GM23338 (cell line): ENCODE data around the gene GIMAP1. TPM values are rescaled to one million over a fixed set of nuclear protein-coding genes. Genes with fewer than 3 reads are reported as not detected.

Experiments used
- ATAC-seq: fragments of 200-7000 bp; cut with Tn5 transposase; 3 replicates; pipeline ENCODE4 v1.9.1; 2020
- DNase-seq: peaks from one replicate; pipeline ENCODE4 v3.0.0-alpha.2; 2015; ENCODE audit warnings: low spot score
- H2AFZ ChIP-seq: fragments of 200-600 bp; sonication (generic); 2 replicates; pipeline ENCODE4 v1.8.0; 2016; ENCODE audit warnings: antibody characterized with exemption, mild to moderate bottlenecking, moderate library complexity
- H3F3A ChIP-seq: fragments of 200-600 bp; sonication (generic); replicated peaks from 2 replicates; pipeline ENCODE4 v1.8.0; 2017; ENCODE audit warnings: antibody characterized with exemption, mixed run types, low read depth
- H3K27ac ChIP-seq: fragments of 200-600 bp; sonication (generic); 2 replicates; pipeline ENCODE4 v1.6.1; 2016; ENCODE audit warnings: low read depth
- H3K27me3 ChIP-seq: fragments of 200-600 bp; sonication (generic); 2 replicates; pipeline ENCODE4 v1.8.0; 2016; ENCODE audit warnings: mild to moderate bottlenecking, mixed run types, moderate library complexity; ENCODE audit not compliant: insufficient read depth
- H3K36me3 ChIP-seq: fragments of 200-600 bp; sonication (generic); 2 replicates; pipeline ENCODE4 v1.8.0; 2016; ENCODE audit warnings: mild to moderate bottlenecking; ENCODE audit not compliant: insufficient read depth
- H3K4me1 ChIP-seq: fragments of 200-600 bp; sonication (generic); 2 replicates; pipeline ENCODE4 v1.8.0; 2016; ENCODE audit warnings: mild to moderate bottlenecking, moderate library complexity; ENCODE audit not compliant: insufficient read depth
- H3K4me2 ChIP-seq: fragments of 200-600 bp; sonication (generic); 2 replicates; pipeline ENCODE4 v1.7.1; 2017; ENCODE audit warnings: mixed run types
- H3K4me3 ChIP-seq: fragments of 200-600 bp; sonication (generic); 2 replicates; pipeline ENCODE4 v1.6.1; 2016; ENCODE audit warnings: mixed run types
- H3K79me2 ChIP-seq: fragments of 200-600 bp; sonication (generic); replicated peaks from 2 replicates; pipeline ENCODE4 v1.8.0; 2017; ENCODE audit warnings: mild to moderate bottlenecking; ENCODE audit not compliant: insufficient read depth
- H3K9me2 ChIP-seq: fragments of 200-600 bp; sonication (generic); 2 replicates; pipeline ENCODE4 v1.8.0; 2017; ENCODE audit not compliant: insufficient read depth
- H4K20me1 ChIP-seq: fragments of 200-600 bp; sonication (generic); replicated peaks from 2 replicates; pipeline ENCODE4 v1.8.0; 2017; ENCODE audit warnings: mild to moderate bottlenecking; ENCODE audit not compliant: insufficient read depth
- H3K27ac Mint-ChIP-seq: 2 replicates; pipeline ENCODE4 v1.8.0; 2020; ENCODE audit warnings: inconsistent platforms, mild to moderate bottlenecking, moderate library complexity, mixed read lengths
- H3K27me3 Mint-ChIP-seq: 3 replicates; pipeline ENCODE4 v1.8.0; 2022; ENCODE audit warnings: low read depth, mild to moderate bottlenecking, moderate library complexity, mixed read lengths, inconsistent platforms; ENCODE audit not compliant: insufficient read depth, poor library complexity
- H3K36me3 Mint-ChIP-seq: 3 replicates; pipeline ENCODE4 v1.8.0; 2021; ENCODE audit warnings: low read depth, mild to moderate bottlenecking, inconsistent platforms, moderate library complexity, mixed read lengths
- H3K4me1 Mint-ChIP-seq: 3 replicates; pipeline ENCODE4 v1.8.0; 2020; ENCODE audit warnings: mild to moderate bottlenecking, inconsistent platforms, mixed read lengths
- H3K4me3 Mint-ChIP-seq: 3 replicates; pipeline ENCODE4 v1.8.0; 2021; ENCODE audit warnings: moderate library complexity, mild to moderate bottlenecking, inconsistent platforms, mixed read lengths
- H3K9me3 Mint-ChIP-seq: 3 replicates; pipeline ENCODE4 v1.8.0; 2020; ENCODE audit warnings: moderate library complexity, mild to moderate bottlenecking, inconsistent platforms, mixed read lengths
- CREB1 ChIP-seq: fragments of 250-450 bp; sonication (Bioruptor Pico); IDR thresholded peaks from 2 replicates; pipeline ENCODE4 v1.5.0; 2020; ENCODE audit warnings: low read depth, mild to moderate bottlenecking, moderate library complexity
- EZH2 ChIP-seq: fragments of 200-600 bp; sonication (generic); IDR thresholded peaks from one replicate; pipeline ENCODE4 v1.8.0; 2017; ENCODE audit warnings: antibody characterized with exemption, mild to moderate bottlenecking, low read depth; ENCODE audit not compliant: unreplicated experiment
- EZH2phosphoT487 ChIP-seq: fragments of 200-600 bp; sonication (generic); IDR thresholded peaks from one replicate; pipeline ENCODE4 v1.8.1; 2018; ENCODE audit warnings: antibody characterized with exemption; ENCODE audit not compliant: unreplicated experiment
- JUNB ChIP-seq: IDR thresholded peaks from one replicate; pipeline ENCODE4 v1.6.1; 2016; ENCODE audit warnings: antibody characterized with exemption; ENCODE audit not compliant: unreplicated experiment
- NANOG ChIP-seq: IDR thresholded peaks from 2 replicates; pipeline ENCODE4 v1.6.1; 2016; ENCODE audit warnings: antibody characterized with exemption, borderline replicate concordance
- POLR2AphosphoS5 ChIP-seq: IDR thresholded peaks from 2 replicates; pipeline ENCODE4 v1.6.1; 2016; ENCODE audit warnings: antibody characterized with exemption, low read depth
- STAT1 ChIP-seq: IDR thresholded peaks from one replicate; pipeline ENCODE4 v1.6.1; 2016; ENCODE audit warnings: antibody characterized with exemption; ENCODE audit not compliant: unreplicated experiment
- ZNF114 ChIP-seq: fragments of 250-450 bp; sonication (Bioruptor Pico); IDR thresholded peaks from 2 replicates; pipeline ENCODE4 v1.5.0; 2020; ENCODE audit warnings: mild to moderate bottlenecking, moderate library complexity
- ZNF331 ChIP-seq: fragments of 250-450 bp; sonication (Bioruptor Pico); IDR thresholded peaks from 2 replicates; pipeline ENCODE4 v1.5.0; 2020; ENCODE audit warnings: low read depth, mild to moderate bottlenecking, moderate library complexity
- polyA plus RNA-seq: library from polyadenylated mRNA; unstranded; fragments of >200 nt; fragmentation: Nextera tagmentation; extraction: Ambion mirVana; gene quantifications from 2 replicates; pipeline ENCODE4 v1.2.1, GENCODE V29; 2016
- total RNA-seq: library from RNA; depleted of rRNA; stranded (reverse); fragments of >200 nt; shearing (Covaris generic); gene quantifications from 2 replicates; pipeline ENCODE4 v1.2.3, GENCODE V29; 2014
- TF ChIP-seq, protein P1 (sequence below): IDR thresholded peaks from 2 replicates; pipeline ENCODE4 v1.6.1; 2016; ENCODE audit warnings: antibody characterized with exemption
- TF ChIP-seq, protein P2 (sequence below), 2 experiments: fragments of 200-600 bp in 1 of 2; sonication (generic) in 1 of 2; conservative IDR thresholded peaks; 2 replicates each; pipeline versions ENCODE4 v1.5.1 to v1.6.1; 2016 to 2017; ENCODE audit warnings: antibody characterized with exemption in 2 of 2, low read depth in 2 of 2, mild to moderate bottlenecking in 2 of 2, moderate library complexity in 1 of 2
- TF ChIP-seq, protein P3 (sequence below): IDR thresholded peaks from one replicate; pipeline ENCODE4 v1.6.1; 2018; ENCODE audit warnings: antibody characterized with exemption; ENCODE audit not compliant: unreplicated experiment

GIMAP1 gene
- total and polyA plus RNA-seq, 2 experiments from 2014 or later = not detected

GRCh38 chr7:150685219-150686029 is 31.0 kb upstream of the GIMAP1 start, which contains the start of gene GIMAP2:
GIMAP2 (plus strand) TSS chr7:150685706; CDS start chr7:150687060, 1,354 bp downstream.
- H3K4me2 ChIP-seq = no peak within 1 kb of the TSS
- 0 out of 2 replicates have a peak within 1 kb of the TSS, but pooled peaks have one; percentile 38 for H2AFZ ChIP-seq
- no peak for ATAC-seq
- H3F3A ChIP-seq = no peaks in the 10 kb centered on the region
- H3K27me3 ChIP-seq = no peaks in the 10 kb centered on the region
- H3K4me3 ChIP-seq = no peak within 1 kb of the TSS
- 0 out of 2 replicates have a peak, but pooled peaks cover 5% of the 10 kb centered on the region for H3K9me2 ChIP-seq
- H3K36me3 ChIP-seq = no peaks in the 10 kb centered on the region
- Mint-ChIP-seq H3K4me3 (no peak within 1 kb of the TSS), H3K36me3 (no peaks in the 10 kb centered on the region), H3K9me3 (no peaks in the 10 kb centered on the region; the same call in 2 of the 3 replicates), H3K27ac (no peak within 1 kb of the TSS), H3K4me1 (peaks cover 4% of the 10 kb centered on the region; the same call in 2 of the 3 replicates), H3K27me3 (peaks cover 2% of the 10 kb centered on the region)
- H3K79me2 ChIP-seq = no peaks in the 10 kb centered on the region
- DNase-seq = no peak
- H3K27ac ChIP-seq = no peak within 1 kb of the TSS
- TF ChIP-seq ZNF114 (CRISPR knock-in tag) (no peak), EZH2 (no peak), JUNB (no peak), EZH2phosphoT487 (no peak), CREB1 (no peak), POLR2AphosphoS5 (no peak), NANOG (no peak), STAT1 (no peak), ZNF331 (CRISPR knock-in tag) (no peak)
- TF ChIP-seq, protein P1, sequence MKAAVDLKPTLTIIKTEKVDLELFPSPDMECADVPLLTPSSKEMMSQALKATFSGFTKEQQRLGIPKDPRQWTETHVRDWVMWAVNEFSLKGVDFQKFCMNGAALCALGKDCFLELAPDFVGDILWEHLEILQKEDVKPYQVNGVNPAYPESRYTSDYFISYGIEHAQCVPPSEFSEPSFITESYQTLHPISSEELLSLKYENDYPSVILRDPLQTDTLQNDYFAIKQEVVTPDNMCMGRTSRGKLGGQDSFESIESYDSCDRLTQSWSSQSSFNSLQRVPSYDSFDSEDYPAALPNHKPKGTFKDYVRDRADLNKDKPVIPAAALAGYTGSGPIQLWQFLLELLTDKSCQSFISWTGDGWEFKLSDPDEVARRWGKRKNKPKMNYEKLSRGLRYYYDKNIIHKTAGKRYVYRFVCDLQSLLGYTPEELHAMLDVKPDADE = no peak
- TF ChIP-seq, protein P2, sequence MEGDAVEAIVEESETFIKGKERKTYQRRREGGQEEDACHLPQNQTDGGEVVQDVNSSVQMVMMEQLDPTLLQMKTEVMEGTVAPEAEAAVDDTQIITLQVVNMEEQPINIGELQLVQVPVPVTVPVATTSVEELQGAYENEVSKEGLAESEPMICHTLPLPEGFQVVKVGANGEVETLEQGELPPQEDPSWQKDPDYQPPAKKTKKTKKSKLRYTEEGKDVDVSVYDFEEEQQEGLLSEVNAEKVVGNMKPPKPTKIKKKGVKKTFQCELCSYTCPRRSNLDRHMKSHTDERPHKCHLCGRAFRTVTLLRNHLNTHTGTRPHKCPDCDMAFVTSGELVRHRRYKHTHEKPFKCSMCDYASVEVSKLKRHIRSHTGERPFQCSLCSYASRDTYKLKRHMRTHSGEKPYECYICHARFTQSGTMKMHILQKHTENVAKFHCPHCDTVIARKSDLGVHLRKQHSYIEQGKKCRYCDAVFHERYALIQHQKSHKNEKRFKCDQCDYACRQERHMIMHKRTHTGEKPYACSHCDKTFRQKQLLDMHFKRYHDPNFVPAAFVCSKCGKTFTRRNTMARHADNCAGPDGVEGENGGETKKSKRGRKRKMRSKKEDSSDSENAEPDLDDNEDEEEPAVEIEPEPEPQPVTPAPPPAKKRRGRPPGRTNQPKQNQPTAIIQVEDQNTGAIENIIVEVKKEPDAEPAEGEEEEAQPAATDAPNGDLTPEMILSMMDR (conservative IDR thresholded peaks at IDR 0.05; ENCODE audit: low read depth in 2 of 2) = no peak
- TF ChIP-seq, protein P3, sequence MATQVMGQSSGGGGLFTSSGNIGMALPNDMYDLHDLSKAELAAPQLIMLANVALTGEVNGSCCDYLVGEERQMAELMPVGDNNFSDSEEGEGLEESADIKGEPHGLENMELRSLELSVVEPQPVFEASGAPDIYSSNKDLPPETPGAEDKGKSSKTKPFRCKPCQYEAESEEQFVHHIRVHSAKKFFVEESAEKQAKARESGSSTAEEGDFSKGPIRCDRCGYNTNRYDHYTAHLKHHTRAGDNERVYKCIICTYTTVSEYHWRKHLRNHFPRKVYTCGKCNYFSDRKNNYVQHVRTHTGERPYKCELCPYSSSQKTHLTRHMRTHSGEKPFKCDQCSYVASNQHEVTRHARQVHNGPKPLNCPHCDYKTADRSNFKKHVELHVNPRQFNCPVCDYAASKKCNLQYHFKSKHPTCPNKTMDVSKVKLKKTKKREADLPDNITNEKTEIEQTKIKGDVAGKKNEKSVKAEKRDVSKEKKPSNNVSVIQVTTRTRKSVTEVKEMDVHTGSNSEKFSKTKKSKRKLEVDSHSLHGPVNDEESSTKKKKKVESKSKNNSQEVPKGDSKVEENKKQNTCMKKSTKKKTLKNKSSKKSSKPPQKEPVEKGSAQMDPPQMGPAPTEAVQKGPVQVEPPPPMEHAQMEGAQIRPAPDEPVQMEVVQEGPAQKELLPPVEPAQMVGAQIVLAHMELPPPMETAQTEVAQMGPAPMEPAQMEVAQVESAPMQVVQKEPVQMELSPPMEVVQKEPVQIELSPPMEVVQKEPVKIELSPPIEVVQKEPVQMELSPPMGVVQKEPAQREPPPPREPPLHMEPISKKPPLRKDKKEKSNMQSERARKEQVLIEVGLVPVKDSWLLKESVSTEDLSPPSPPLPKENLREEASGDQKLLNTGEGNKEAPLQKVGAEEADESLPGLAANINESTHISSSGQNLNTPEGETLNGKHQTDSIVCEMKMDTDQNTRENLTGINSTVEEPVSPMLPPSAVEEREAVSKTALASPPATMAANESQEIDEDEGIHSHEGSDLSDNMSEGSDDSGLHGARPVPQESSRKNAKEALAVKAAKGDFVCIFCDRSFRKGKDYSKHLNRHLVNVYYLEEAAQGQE = no peak
- H4K20me1 ChIP-seq = no peaks in the 10 kb centered on the region
- no peaks in the 10 kb centered on the region for H3K4me1 ChIP-seq
